HG02884 (cell line): ENCODE measurements around the gene MYRIP.
"Not testable (repeated sequence)": the region's sequence is repeated elsewhere in the genome, so short reads cannot be mapped to it uniquely, and the experiment has no call there.

Experiments
- ATAC-seq: cut with Tn5 transposase; IDR thresholded peaks from one replicate; pipeline ENCODE4 v1.9.1; 2021; ENCODE audit warnings: mild to moderate bottlenecking, moderate library complexity; ENCODE audit not compliant: unreplicated experiment

Gene MYRIP

DNA sequence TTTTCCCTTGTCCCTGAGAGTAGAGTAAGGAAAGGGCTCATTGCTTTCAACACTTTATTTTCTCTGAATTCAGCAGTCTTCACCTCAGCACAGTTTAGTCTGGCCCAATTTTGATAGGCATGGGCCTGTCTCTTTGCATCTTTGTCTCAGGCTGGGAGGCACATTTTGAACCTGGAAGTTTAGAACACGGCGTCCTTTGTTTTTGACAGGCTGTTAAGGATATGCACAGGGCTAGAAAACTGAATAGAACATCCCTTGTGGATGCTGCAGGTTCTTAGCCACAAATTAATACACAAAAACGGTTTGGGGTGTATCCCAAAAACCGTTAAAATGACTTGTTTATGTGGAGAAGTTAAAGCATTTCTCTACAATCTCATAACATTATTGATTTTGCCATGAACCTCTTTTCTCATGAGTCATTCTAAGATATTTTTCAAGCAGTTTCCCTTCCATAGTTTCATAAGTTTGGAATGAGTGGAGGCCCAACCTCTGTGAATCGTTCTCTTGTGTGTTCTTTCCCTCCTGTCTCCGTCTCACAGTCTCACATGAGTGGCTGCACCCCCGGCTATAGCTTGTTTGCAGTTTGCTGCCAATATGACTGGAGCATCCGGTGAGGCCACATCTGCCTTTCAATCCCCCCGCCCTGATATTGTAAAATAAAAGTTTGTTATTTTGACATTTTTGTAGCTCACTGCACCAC, 307.2 kb downstream of the MYRIP start:
- ATAC-seq: no peak

DNA sequence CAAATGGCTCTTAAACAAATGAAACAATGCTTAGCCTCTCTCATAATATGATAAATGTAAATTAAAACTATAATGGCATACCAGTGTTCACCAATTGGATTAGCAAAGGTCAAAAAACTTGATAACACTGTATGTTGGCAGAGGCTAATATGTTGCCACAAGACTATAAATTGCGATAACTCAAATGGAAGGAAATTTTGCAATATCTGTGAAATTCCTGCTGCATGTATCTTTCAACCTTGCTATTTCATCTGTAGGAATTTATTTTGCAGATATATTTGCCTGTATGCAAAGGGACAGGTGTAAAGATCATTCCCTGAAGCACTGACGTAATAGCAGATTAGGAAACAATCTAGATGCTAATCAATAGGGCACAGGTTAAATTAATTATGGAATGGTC, 308.7 kb downstream of the MYRIP start:
- no peak for ATAC-seq

DNA sequence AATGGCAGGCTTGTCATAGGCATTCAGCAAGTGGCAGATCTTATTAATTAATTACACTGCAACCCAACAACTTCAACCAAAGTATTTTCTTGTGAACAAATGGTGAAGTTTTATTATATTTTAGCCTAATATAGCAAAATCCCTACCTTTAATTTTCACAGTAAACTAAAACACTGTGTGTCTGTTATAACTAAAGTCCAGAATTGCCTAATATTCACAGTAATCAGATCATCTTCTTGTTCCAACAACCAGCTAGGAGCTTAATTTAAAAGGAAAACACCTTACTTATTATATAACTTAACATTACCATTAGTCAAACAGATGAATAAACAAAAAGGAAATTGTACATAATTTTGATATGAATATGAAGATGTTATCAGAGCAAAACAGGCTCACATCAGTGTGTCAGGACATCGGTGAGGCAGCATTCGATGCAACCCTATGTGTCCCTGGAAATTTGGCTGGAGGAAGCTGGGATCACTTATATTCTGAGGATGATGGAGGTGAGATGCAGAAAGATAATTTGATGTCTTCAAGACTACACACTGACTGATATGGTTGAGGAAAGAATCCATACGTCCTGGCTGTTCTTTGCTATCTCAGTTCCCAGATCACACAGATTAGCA, 310.8 kb downstream of the MYRIP start:
- ATAC-seq: no peak

- peak; percentile 65 for ATAC-seq
Observed at GRCh38 chr3:40120806-40121205, 311.4 kb downstream of the MYRIP start.

DNA sequence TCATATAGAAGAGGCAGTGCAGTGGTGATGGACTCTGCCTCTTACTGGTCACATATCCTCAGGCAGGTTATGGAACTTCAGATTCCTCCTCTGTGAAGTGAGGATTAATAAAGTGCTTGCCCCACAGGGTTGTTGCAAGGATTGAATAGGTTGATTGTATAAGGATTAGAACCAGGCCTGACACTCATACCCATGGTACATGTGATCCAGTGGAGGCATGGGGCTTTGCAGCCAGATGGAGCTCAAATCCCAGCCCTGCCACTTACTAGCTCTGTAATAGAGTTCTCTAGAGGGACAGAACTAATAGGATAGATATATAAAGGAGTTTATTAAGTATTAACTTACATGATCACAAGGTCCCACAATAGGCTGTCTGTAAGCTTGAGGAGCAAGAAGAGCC, 315.5 kb downstream of the MYRIP start:
- no peak for ATAC-seq

DNA sequence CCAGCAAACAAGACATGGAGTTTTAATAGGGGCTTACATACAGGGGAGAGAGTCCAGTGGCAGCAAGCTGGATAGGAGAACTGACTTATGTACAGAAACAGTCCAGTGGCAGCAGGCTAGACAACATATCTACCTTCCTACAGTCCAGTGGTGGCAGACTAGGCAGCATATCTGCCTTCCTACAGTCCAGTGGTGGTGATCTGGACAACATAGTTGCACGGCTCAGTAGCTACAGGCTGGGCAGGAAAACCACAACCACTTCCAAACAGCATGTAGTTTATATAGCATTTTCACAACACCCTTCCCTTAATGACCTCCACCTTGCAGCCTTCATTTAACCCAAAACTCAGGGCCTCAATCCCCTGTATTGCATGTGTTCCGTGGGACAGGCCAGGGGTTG, 318.8 kb downstream of the MYRIP start:
- ATAC-seq: no peak

GRCh38 chr3:40129510-40129909, 320.1 kb downstream of the MYRIP start:
- no peak for ATAC-seq

- ATAC-seq: no peak
Observed at GRCh38 chr3:40129981-40130380, 320.6 kb downstream of the MYRIP start.

GRCh38 chr3:40130721-40131120, 321.3 kb downstream of the MYRIP start:
- no peak for ATAC-seq

DNA sequence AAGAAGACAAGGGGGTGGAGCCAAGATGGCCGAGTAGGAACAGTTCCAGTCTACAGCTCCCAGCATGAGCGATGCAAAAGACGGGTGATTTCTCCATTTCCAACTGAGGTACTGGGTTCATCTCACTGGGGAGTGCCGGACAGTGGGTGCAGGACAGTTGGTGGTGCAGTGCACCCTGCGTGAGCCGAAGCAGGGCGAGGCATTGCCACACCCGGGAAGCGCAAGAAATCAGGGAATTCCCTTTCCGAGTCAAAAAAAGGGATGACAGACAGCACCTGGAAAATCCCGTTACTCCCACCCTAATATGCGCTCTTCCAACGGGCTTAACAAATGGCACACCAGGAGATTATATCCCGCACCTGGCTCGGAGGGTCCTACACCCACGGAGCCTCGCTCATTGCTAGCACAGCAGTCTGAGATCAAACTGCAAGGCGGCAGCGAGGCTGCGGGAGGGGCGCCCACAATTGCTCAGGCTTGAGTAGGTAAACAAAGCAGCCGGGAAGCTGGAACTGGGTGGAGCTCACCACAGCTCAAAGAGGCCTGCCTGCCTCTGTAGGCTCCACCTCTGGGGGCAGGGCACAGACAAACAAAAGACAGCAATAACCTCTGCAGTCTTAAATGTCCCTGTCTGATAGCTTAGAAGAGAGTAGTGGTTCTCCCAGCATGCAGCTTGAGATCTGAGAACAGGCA, 324.6 kb downstream of the MYRIP start:
- ATAC-seq: not testable (repeated sequence)

DNA sequence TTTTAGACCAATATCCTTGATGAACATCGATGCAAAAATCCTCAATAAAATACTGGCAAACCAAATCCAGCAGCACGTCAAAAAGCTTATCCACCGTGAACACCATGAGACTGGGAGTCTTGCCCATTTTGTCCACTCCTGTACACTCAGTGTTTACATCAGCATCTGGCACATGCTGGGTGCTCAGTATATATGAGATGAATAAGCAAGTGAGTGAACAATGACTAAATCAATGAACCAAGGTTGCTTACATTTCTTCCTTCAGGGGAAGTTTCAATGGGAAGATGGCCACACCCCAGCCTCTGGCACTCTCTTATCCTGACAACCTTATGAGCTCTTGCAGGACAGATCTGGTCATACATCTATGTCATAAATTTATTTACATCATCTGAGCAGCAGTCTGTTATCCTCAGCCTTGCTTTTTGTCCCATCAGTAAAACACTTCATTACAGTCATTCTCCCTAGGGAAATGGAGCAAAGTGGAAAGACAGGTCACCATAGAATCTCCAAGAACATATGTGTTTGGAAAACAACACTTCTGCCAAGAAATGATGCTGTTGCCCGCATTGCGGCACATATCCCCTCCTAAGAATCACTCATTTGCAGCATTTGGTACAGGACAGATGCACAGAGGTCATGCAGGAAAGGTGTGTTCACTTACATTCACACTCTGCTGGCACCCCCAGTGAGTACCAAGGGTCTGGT, 328.3 kb downstream of the MYRIP start:
- no peak for ATAC-seq

DNA sequence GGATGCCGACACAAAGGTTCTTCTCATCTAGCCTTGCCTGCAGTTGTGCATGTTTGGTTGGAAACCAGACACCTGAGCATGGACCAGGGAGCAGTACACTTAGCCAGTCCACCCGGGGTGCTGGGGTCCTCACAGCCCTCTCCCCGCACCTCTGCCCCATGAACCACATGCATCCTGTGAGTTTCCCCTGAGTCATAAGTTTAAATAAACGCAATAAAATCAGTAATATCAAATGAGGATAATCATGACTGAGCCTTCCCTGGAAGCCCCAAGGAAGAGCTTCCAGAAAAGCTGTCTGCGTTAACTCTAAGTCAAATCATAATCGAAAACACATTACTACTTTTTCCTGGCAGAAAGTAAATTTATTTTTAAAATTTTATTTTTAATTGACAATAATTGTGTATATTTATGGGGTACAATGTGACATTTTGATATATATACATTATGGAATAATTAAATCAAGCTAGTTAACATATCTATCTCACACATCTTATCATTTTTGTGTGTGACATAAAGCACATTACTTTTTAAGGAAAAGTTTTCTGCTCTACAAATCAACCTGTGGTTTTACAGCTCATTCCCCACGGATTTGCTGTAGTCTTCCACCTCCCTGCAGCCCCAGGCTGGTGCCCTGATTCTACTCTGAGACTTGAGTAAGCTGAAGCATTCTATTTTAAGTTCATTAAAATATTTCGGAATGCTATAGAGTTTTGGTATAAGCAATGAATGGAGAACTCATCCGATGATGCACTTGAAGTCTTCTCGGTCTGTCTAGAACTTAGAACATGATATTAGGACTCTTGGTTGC, 334.1 kb downstream of the MYRIP start:
- no peak for ATAC-seq

- no peak for ATAC-seq
Observed at GRCh38 chr3:40148827-40149226, 339.4 kb downstream of the MYRIP start.

GRCh38 chr3:40152482-40153133, 343.2 kb downstream of the MYRIP start:
- ATAC-seq: no peak

GRCh38 chr3:40160933-40161332, 351.5 kb downstream of the MYRIP start:
- ATAC-seq: no peak

DNA sequence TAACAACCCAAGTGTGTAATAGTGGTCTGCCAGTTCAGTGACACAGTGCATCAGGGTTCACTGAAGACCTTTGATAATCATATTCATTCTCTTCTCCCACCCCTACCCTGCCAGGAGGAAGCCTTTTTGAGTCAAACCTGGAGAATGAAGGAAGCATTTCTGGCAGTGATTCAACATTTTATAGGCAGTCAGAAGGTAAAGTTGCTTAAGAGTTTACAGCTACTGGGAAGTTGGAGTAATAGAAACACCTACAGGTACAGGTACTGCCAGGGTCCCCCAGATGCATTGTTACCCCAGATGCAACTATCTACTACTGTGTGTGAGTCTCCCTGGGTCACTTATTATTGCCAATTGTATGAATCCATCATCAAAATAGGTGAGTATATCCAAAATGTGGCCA, 353.2 kb downstream of the MYRIP start:
- no peak for ATAC-seq

GRCh38 chr3:40166997-40167396, 357.6 kb downstream of the MYRIP start:
- no peak for ATAC-seq

GRCh38 chr3:40167958-40168357, 358.5 kb downstream of the MYRIP start:
- no peak for ATAC-seq

- peak; percentile 29 for ATAC-seq
Observed at GRCh38 chr3:40169983-40170382, 360.6 kb downstream of the MYRIP start.

- ATAC-seq: peak; percentile 95
Observed at GRCh38 chr3:40170395-40170794, 361.0 kb downstream of the MYRIP start.
